NOMO-1 treated with dmso at 0.1 percent for 144 hours (cell line): ENCODE measurements around the gene PRCC.

Experiments used
- DNase-seq: peaks from one replicate; lab custom pipeline; 2025; ENCODE audit not compliant: unreplicated experiment; lab: John Stamatoyannopoulos, UW

The PRCC gene

DNA sequence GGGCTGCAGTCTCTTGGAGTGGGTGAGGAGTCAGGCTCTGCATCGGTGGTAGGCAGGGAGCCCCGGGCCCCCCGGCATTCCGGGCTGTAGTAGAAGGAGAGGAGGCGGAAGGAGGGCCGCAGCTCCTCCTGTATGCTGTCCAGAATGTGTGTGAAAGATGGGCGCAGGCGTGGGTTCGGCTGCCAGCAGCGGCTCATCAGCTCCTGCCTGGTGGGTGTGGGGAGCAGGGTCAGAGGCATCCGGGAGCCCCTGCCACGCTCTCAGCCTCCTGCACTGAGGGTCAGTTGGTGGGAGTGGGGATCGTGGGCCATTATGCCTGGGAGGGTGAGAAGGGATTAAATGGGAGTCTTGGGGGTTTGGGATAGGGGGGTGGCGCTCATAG, 73.6 kb downstream of the PRCC start:
- no peak for DNase-seq

DNA sequence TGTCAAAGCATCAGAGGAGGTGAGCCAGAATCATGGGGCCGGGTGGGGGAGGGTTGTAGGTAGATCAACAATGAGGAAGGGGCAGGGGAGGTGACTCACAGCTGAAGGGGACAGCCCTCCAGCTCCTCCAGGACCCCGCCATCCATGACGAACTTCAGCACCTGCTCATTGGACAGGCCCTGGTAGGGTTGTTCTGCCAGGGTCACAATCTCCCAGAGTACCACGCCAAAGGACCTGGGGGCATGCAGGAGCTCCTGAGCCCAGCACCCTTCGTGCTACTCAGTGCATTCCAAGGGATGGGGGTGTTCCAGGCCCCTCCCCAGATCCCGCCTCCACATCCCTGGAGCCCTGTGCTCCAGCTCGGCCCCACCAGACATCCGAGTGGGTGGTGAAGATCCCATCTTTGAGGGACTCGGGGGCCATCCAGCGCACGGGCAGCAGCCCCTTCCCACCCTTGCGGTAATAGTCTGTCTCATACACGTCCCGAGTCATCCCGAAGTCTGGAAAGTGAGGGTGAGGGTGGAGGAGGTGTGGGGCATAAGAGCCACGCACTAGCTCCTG, 74.0 kb downstream of the PRCC start:
- no peak for DNase-seq

DNA sequence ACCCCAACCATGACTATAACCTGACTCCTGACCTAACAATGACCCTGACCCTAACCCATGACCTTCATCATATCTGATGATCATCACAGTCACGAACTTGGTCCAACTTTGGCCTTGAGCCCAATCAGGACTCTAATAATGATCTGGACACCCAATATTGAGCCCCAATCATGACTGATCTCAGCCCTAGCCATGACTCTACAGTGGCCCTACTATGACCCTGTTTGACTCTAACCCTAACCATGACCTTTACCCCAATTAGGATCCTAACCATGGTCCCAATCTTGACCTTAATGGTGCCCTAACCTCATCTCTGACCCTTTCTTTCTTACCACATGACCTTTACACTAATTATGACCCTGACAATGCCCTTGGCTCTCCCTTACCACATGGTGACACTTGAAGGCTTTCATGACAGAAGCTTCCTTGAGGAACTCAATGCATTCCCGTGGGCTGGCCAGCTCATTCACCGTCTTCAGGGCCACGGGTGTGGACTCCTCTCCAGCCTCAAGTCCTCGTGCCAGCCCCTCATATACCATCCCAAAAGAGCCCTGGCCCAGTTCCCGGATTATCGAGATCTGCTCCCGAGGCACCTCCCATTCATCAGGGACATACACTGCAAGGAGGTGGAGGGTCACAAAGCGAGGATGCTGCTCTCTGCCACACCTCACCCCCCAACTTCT, 75.4 kb downstream of the PRCC start:
- no peak for DNase-seq

DNA sequence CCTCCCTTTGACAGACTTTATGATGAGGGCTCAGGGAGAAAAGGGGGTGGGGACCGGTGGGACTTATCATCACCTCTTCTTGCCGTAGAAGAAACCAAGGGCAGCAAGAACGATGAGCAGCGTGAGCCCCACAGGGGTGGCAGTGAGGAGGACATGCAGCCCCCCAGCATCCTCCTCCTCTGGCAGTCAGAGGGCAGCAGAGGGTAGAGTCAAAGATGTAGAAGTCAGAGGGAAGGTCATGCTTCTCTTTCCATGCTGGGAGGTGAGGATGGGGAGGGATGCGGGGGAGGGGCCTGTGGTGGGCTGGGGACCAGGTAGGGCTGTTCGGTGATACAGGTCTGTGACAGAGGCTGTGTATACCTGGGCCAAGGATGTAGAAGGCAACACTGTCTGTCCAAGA, 76.8 kb downstream of the PRCC start:
- no peak for DNase-seq

DNA sequence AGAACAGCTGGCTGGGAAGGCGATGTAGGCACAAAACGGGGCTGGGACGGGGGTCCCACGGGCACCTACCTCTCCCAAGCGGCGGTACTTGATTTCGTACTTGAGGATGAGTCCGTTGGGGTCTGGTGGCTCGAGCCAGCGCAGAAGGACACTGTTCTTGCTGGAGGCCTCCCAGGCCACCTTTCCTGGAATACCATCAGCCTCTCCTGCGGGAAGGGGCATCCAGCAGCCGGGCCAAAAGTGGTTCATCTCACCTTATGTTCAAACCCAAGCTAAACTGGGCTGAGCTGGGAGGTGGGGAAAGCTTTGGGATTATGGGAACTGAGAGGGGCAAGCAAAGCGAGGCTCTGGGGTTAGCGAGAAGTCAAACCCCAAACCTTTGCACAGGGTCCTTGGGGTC, 77.3 kb downstream of the PRCC start:
- DNase-seq: no peak

DNA sequence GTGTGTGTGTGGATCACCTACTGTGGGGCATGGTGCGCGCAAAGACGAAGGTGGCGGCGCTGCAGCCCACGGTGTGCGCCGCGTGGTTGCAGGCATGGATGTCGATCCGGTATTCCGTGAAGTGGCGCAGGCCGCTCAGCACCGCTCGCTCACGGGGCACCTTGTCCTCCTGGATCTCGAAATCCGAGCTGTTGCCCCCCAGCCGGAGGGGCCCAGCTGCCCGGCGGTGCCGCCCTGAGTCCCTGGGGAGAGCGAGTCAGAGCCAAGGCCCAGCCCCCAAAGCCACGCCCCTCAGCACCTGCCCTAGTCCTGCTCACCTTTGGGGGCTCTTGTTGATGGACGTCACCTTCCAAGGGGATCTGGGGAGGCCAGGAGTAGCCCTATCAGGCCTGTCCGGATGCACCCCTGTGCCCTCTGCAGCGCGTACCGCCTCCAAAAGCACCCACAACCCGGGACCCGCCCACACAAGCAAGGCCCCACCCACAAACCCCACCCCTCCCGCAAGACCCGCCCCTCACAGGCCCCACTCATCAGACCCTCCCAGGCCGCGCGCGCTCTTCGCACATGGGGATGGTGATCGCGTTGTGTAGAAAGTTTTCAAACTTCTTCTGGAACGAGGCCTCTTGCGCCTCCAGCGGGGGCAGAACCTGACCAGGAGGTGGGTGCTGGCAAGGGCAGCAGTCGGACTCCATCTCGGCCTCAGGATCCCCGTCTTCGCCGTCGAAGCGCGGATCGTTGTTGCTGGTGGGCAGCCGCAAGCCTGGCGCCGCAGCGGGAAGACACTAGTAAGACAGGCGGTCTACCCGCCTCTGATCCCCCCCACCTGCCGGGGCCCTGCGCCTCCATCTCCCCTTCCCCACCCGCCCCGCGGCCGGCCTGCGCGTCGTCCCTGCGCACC, 78.0 kb downstream of the PRCC start:
- DNase-seq: no peak

DNA sequence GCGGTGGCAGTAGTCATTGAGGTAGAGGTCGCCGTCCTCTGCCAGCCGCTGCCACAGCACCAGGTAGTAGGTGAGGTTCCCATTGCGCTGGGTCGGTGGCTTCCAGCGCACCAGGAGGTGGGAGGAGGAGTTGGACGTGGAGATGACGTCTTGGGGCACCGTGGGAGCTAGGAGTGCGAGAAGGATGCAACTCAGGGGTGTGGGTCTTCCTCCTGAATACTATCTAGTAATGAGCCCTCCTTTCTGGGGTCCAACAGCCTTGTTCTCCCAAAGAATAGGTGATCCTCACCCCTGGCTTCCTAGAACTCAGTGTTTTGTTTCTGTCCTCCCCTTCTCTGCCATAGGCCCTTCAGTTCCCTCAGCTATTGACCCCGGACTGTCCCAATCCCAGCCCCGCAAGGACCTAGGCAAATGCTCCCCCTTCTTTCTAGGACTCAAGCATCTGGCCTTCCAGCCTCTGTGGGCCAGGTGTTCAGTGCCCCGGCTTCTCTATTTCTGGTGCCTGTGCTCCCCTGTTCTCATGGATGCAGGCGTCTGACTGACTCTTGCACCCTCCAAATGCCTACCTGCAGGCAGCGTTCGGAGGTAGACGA, 78.7 kb downstream of the PRCC start:
- no peak for DNase-seq

DNA sequence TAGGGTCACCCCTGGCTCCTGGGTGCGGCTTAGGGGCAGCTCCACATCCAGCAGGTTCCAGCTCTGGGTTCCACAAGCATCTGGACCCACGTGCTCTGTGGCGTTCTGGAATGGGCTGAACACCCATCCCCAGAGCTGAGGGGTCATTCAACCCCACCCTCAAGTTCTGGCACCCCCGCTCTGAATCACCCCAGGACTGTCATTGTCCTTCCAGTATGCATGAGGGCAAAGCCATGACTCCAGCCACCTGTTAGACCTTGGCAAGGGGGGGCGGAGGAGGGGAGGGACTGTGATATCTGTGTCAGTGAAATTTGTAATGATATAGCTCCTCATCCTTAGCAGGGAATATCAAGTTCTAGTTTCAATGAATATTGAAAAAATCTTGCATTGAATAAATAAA, 79.3 kb downstream of the PRCC start:
- DNase-seq: no peak

DNA sequence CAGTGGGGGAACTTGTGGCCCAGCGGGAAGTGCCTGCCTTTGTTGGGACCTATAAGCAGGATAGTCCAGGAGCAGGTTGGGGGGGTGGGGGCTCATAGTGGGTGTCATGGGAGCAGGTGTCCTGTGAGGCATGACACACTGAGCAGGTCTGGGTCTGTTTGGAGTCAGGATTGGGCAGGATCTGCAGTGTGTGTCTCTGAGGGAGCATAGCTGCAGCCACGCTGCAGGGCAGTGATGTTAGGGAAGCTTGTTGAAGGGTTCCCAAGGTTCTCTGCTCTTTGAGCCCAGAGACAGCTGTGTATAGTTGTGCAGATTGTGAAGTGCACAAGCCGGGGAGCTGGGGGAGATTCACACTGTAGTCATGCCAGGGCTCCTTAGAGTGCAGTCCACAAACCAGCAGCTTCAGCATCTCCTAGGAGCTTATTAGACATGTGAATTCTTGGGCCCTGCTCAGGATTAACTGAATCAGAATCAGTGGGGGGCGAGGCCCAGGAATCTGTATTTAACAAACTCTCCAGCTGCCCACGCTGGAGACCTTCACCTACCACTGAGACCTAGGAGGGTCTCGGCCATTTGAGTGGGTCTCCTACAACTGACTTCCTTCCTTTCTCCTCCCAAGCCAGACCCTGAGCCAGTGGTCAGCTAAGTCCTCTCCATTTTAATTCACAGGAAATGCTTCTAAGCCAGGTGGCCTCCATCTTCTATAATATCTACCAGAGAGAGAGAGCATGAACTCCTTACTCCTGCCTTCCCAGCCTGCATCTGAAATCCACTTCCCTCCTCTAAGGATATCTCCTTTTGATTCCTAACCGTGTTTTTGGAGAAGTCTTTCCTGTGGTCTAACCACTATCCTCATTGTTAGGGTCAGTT, 80.5 kb downstream of the PRCC start:
- no peak for DNase-seq

DNA sequence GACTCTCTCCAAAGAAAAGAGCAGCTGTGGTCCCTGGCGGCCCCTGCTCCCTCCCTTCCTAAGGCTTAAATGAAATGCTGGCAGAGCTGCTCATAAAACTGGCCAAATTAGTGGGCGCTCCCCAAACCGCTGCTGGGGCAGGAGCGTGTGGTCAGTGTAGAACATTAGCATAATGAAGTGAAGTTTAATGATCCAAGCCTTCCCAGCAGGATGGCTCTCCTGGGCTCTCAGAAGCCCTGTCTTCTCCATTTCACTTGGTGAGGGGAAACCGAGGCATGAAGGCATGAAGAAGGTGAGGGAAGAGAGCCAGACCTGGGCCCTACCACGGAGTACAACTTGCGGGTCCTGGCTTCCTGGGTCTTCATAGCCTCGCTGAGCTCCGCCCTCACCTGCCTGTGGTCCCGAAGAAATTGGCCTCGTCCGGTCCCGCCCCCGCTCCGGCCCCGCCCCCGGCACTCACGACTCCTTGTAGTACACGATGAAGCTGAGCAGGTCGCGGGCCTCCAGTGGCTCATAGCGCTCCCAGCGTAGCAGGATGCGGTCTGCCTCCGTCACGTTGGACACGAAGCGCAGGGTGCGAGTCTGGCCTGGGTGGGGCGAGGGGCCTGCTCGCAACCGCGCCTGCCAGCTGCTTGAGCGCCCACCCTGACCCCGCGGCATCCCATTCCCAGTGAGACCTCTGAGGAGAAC, 81.3 kb downstream of the PRCC start:
- DNase-seq: no peak

DNA sequence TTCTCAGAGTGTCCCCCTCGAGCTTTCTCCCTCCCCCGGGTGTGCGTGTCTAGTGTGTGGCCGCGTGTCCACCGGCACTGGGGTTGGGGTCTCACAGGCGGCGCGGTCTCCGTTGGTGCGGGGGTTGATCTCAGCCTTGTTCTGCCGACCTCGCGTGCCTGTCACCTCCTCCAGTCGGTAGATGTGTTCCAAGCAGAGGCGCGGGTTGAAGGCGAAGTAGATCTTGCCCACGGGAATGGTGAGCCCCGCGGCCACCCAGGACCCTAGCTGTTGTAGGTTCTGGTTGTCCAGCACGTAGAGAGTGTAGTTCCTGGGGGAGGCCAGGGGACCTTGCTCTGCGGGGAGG, 81.8 kb downstream of the PRCC start:
- no peak for DNase-seq
